Effector memory CD4-positive, alpha-beta T cell (primary cell): ENCODE results near the gene TMEM151A.

ENCODE experiments used
- DNase-seq, 3 donors: peaks; one replicate each; pipeline ENCODE4 v3.0.0-alpha.2; 2020
- H3K27ac ChIP-seq: 2 replicates; pipeline ENCODE4 v1.7.0; 2013; ENCODE audit warnings: mild to moderate bottlenecking, low read length, moderate library complexity; ENCODE audit not compliant: insufficient read depth, poor library complexity, severe bottlenecking
- H3K27me3 ChIP-seq: replicated peaks from 2 replicates; pipeline ENCODE4 v1.7.0; 2013; ENCODE audit warnings: mild to moderate bottlenecking, low read length; ENCODE audit not compliant: insufficient read depth, control insufficient read depth, poor library complexity, severe bottlenecking
- H3K36me3 ChIP-seq: 2 replicates; pipeline ENCODE4 v1.7.0; 2013; ENCODE audit warnings: mild to moderate bottlenecking, low read length, moderate library complexity; ENCODE audit not compliant: control insufficient read depth, insufficient read depth
- H3K4me1 ChIP-seq: 2 replicates; pipeline ENCODE4 v1.7.0; 2013; ENCODE audit warnings: low read length, mild to moderate bottlenecking; ENCODE audit not compliant: control insufficient read depth, insufficient read depth, poor library complexity, severe bottlenecking
- H3K4me3 ChIP-seq: 2 replicates; pipeline ENCODE4 v1.7.0; 2013; ENCODE audit warnings: low read length, low read depth, mild to moderate bottlenecking; ENCODE audit not compliant: insufficient read depth, poor library complexity, severe bottlenecking
- H3K9me3 ChIP-seq: 2 replicates; pipeline ENCODE4 v1.7.0; 2013; ENCODE audit warnings: mild to moderate bottlenecking, low read length, moderate library complexity; ENCODE audit not compliant: control insufficient read depth

Gene TMEM151A

GRCh38 chr11:66282468-66283455 lies 8.9 kb upstream of the TMEM151A start:
- Histone ChIP-seq H3K36me3 (no peaks in the 10 kb centered on the region), H3K4me1 (peaks cover 22% of the 10 kb centered on the region)

GRCh38 chr11:66283461-66284105 lies 8.1 kb upstream of the TMEM151A start:
- Histone ChIP-seq H3K36me3 (no peaks in the 10 kb centered on the region), H3K4me3 (no peak overlapping the region), H3K9me3 (no peaks in the 10 kb centered on the region), H3K27me3 (no peaks in the 10 kb centered on the region), H3K27ac (no peak overlapping the region), H3K4me1 (peaks cover 26% of the 10 kb centered on the region)
- no peak for DNase-seq

More at GRCh38 chr11:66282468-66283455, 8.9 kb upstream of the TMEM151A start:
- Histone ChIP-seq H3K27me3 (no peaks in the 10 kb centered on the region), H3K9me3 (no peaks in the 10 kb centered on the region), H3K4me3 (no peak overlapping the region), H3K27ac (peak overlapping the region; percentile 50)
- peak; percentile 98 to 100 (median 100) for DNase-seq

GRCh38 chr11:66284526-66285078 lies 7.1 kb upstream of the TMEM151A start:
- H3K36me3 ChIP-seq = no peaks in the 10 kb centered on the region
- H3K4me1 ChIP-seq = peaks cover 24% of the 10 kb centered on the region
- no peak overlapping the region for H3K27ac ChIP-seq
- no peaks in the 10 kb centered on the region for H3K27me3 ChIP-seq
- H3K4me3 ChIP-seq = no peak overlapping the region
- H3K9me3 ChIP-seq = no peaks in the 10 kb centered on the region
- DNase-seq = no peak

GRCh38 chr11:66285250-66285947 lies 6.3 kb upstream of the TMEM151A start:
- H3K27me3 ChIP-seq = no peaks in the 10 kb centered on the region
- no peaks in the 10 kb centered on the region for H3K36me3 ChIP-seq
- no peak for DNase-seq
- peaks cover 29% of the 10 kb centered on the region for H3K4me1 ChIP-seq
- no peaks in the 10 kb centered on the region for H3K9me3 ChIP-seq
- no peak overlapping the region for H3K4me3 ChIP-seq
- no peak overlapping the region for H3K27ac ChIP-seq

GRCh38 chr11:66286699-66287098 lies 5.0 kb upstream of the TMEM151A start:
- Histone ChIP-seq H3K4me1 (peaks cover 29% of the 10 kb centered on the region), H3K9me3 (no peaks in the 10 kb centered on the region), H3K27ac (no peak overlapping the region), H3K36me3 (no peaks in the 10 kb centered on the region), H3K4me3 (no peak overlapping the region), H3K27me3 (peaks cover 3% of the 10 kb centered on the region)
- DNase-seq = no peak

GRCh38 chr11:66287211-66287888 lies 4.3 kb upstream of the TMEM151A start:
- Histone ChIP-seq H3K4me3 (no peak overlapping the region), H3K9me3 (no peaks in the 10 kb centered on the region), H3K4me1 (peaks cover 29% of the 10 kb centered on the region), H3K27me3 (peaks cover 7% of the 10 kb centered on the region), H3K36me3 (no peaks in the 10 kb centered on the region), H3K27ac (no peak overlapping the region)
- DNase-seq = no peak

GRCh38 chr11:66287889-66288670 lies 3.6 kb upstream of the TMEM151A start:
- peak overlapping the region; percentile 81 for H3K27ac ChIP-seq
- H3K27me3 ChIP-seq = peaks cover 10% of the 10 kb centered on the region
- DNase-seq = no peak
- peaks cover 25% of the 10 kb centered on the region for H3K4me1 ChIP-seq
- peak overlapping the region; percentile 72 for H3K4me3 ChIP-seq
- H3K9me3 ChIP-seq = no peaks in the 10 kb centered on the region
- no peaks in the 10 kb centered on the region for H3K36me3 ChIP-seq

- DNase-seq = peak; percentile 97 to 99 (median 99)
- peaks cover 25% of the 10 kb centered on the region for H3K4me1 ChIP-seq
- peak within 1 kb of the TSS; percentile 81 for H3K27ac ChIP-seq
- H3K27me3 ChIP-seq = peaks cover 10% of the 10 kb centered on the region
- no peaks in the 10 kb centered on the region for H3K9me3 ChIP-seq
- H3K36me3 ChIP-seq = no peaks in the 10 kb centered on the region
- peak within 1 kb of the TSS; percentile 72 for H3K4me3 ChIP-seq
Measured at GRCh38 chr11:66288671-66289547, 2.8 kb upstream of the TMEM151A start, which contains the start of gene YIF1A. Gene YIF1A (minus strand): TSS chr11:66289143. CDS start chr11:66288985, 158 bp downstream.
